ENCODE results near the gene MAP3K4. TPM values are rescaled to one million over a fixed set of nuclear protein-coding genes. Genes with fewer than 3 reads are reported as not detected.

The MAP3K4 gene
- total RNA-seq, 2 experiments from 2014 or later = 30.3 to 38.7 TPM

- ChIA-PET POLR2A (interaction anchor here (0.5 to 1.1 kb wide), 2 partner anchors 14 to 1556 kb away, joined by 3 read pairs; no protein-coding TSS in a partner anchor), CTCF (ENCODE audit: unreplicated experiment) (no interaction called here)
- Histone ChIP-seq H3K36me3 (ENCODE audit: insufficient read depth, low read length) (no peaks in the 10 kb centered on the region), H3K9me3 (ENCODE audit: low read length) (no peaks in the 10 kb centered on the region), H3K27ac (ENCODE audit: low read depth, low read length, poor library complexity, severe bottlenecking) (no peak overlapping the region), H3K79me2 (ENCODE audit: insufficient read depth, low read depth, low read length) (peaks cover 4% of the 10 kb centered on the region; the same call in 1 of the 2 replicates), H3K4me2 (ENCODE audit: low read length) (no peak overlapping the region), H3K9me2 (ENCODE audit: insufficient read depth, low read length) (no peaks in the 10 kb centered on the region), H4K20me1 (ENCODE audit: insufficient read depth, low read length) (no peaks in the 10 kb centered on the region), H3K4me3 (ENCODE audit: low read depth, low read length, poor library complexity, severe bottlenecking) (no peak overlapping the region), H3K4me1 (ENCODE audit: insufficient read depth, low read length, poor library complexity, severe bottlenecking) (no peaks in the 10 kb centered on the region), H2AFZ (ENCODE audit: low read length) (no peak overlapping the region)
- intact Hi-C loops (cut with micrococcal nuclease; ENCODE audit: unreplicated experiment) = no loop called here
- no peak for DNase-seq (ENCODE audit: low spot score)
- no TSS peak for BruUV-seq (replicated peaks)
- TF ChIP-seq EZH2phosphoT487 (IDR thresholded peaks at IDR 0.05; ENCODE audit: borderline replicate concordance, low read depth, low read length) = no peak
- TF ChIP-seq CTCF (conservative IDR thresholded peaks at IDR 0.05; ENCODE audit: low read length) = no peak
Observed at GRCh38 chr6:161021998-161022743, 30.6 kb downstream of the MAP3K4 start.

DNA sequence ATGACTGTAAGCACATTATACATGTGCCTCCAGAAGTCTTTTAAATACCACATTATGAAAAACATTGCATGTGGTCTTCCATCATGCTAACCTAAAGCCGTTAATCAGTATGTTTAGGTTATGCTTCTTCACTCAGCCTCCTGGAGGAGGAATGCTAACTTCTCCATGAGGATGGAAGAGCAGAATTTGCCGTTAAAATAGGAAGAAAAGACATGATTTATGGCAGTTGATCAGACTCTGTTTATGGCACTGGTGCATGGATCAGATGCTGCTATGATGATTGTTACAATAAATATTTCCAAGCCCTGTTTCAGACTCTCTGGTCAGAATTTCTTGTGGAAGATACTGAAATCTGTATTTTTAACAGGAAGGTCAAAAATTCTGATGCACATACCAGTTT lies 31.7 kb downstream of the MAP3K4 start:
- no peaks in the 10 kb centered on the region for H3K9me2 ChIP-seq (ENCODE audit: insufficient read depth, low read length)
- TF ChIP-seq EZH2phosphoT487 (IDR thresholded peaks at IDR 0.05; ENCODE audit: borderline replicate concordance, low read depth, low read length) (no peak), CTCF (conservative IDR thresholded peaks at IDR 0.05; ENCODE audit: low read length) (no peak)
- intact Hi-C loops (cut with micrococcal nuclease; ENCODE audit: unreplicated experiment) = no loop called here
- H3K4me3 ChIP-seq (ENCODE audit: low read depth, low read length, poor library complexity, severe bottlenecking) = no peak overlapping the region
- H3K4me1 ChIP-seq (ENCODE audit: insufficient read depth, low read length, poor library complexity, severe bottlenecking) = no peaks in the 10 kb centered on the region
- H3K36me3 ChIP-seq (ENCODE audit: insufficient read depth, low read length) = no peaks in the 10 kb centered on the region
- no peak overlapping the region for H3K27ac ChIP-seq (ENCODE audit: low read depth, low read length, poor library complexity, severe bottlenecking)
- ChIA-PET CTCF (ENCODE audit: unreplicated experiment) (no interaction called here), POLR2A (no interaction called here)
- H3K79me2 ChIP-seq (ENCODE audit: insufficient read depth, low read depth, low read length) = peaks cover 4% of the 10 kb centered on the region; the same call in 1 of the 2 replicates
- no TSS peak for BruUV-seq (replicated peaks)
- H4K20me1 ChIP-seq (ENCODE audit: insufficient read depth, low read length) = no peaks in the 10 kb centered on the region
- no peak overlapping the region for H3K4me2 ChIP-seq (ENCODE audit: low read length)
- H3K9me3 ChIP-seq (ENCODE audit: low read length) = no peaks in the 10 kb centered on the region
- DNase-seq (ENCODE audit: low spot score) = no peak
- H2AFZ ChIP-seq (ENCODE audit: low read length) = no peak overlapping the region

GRCh38 chr6:161024364-161024920 lies 32.9 kb downstream of the MAP3K4 start:
- Histone ChIP-seq H3K36me3 (ENCODE audit: insufficient read depth, low read length) (no peaks in the 10 kb centered on the region), H3K4me3 (ENCODE audit: low read depth, low read length, poor library complexity, severe bottlenecking) (no peak overlapping the region), H2AFZ (ENCODE audit: low read length) (no peak overlapping the region), H3K4me2 (ENCODE audit: low read length) (no peak overlapping the region), H3K27ac (ENCODE audit: low read depth, low read length, poor library complexity, severe bottlenecking) (no peak overlapping the region), H3K4me1 (ENCODE audit: insufficient read depth, low read length, poor library complexity, severe bottlenecking) (peaks cover 9% of the 10 kb centered on the region), H3K9me2 (ENCODE audit: insufficient read depth, low read length) (no peaks in the 10 kb centered on the region), H4K20me1 (ENCODE audit: insufficient read depth, low read length) (no peaks in the 10 kb centered on the region), H3K9me3 (ENCODE audit: low read length) (no peaks in the 10 kb centered on the region), H3K79me2 (ENCODE audit: insufficient read depth, low read depth, low read length) (peaks cover 3% of the 10 kb centered on the region; the same call in 1 of the 2 replicates)
- POLR2A ChIA-PET = no interaction called here
- TF ChIP-seq EZH2phosphoT487 (IDR thresholded peaks at IDR 0.05; ENCODE audit: borderline replicate concordance, low read depth, low read length) (no peak), CTCF (conservative IDR thresholded peaks at IDR 0.05; ENCODE audit: low read length) (no peak)
- intact Hi-C loops (cut with micrococcal nuclease; ENCODE audit: unreplicated experiment) = no loop called here
- DNase-seq (ENCODE audit: low spot score) = no peak
- no TSS peak for BruUV-seq (replicated peaks)
- CTCF ChIA-PET (ENCODE audit: unreplicated experiment) = no interaction called here
